Kidney (tissue), 14 donors: ENCODE results near the gene AATK. TPM values are rescaled to one million over a fixed set of nuclear protein-coding genes. Genes with fewer than 3 reads are reported as not detected.
A peak's percentile ranks its signal among the peaks of the same experiment; 100 is the strongest.

ENCODE experiments used
- DNase-seq, 5 donors: peaks; one replicate each; pipeline ENCODE4 v3.0.0-alpha.2; 2013 to 2020
- FAIRE-seq: peaks from 2 replicates; lab custom pipeline; 2012; peaks lifted over from hg19 to GRCh38; lab: Jason Lieb, UNC
- H3K27ac ChIP-seq, 2 donors: one replicate each; pipeline ENCODE4 v1.7.0; 2013; ENCODE audit warnings: low read depth in 2 of 2, low read length in 2 of 2, inconsistent platforms in 1 of 2
- H3K27me3 ChIP-seq: one replicate; pipeline ENCODE4 v1.7.1; 2013; ENCODE audit warnings: low read length, inconsistent platforms; ENCODE audit not compliant: control insufficient read depth, insufficient read depth
- H3K36me3 ChIP-seq, 3 donors: one replicate each; pipeline versions ENCODE4 v1.7.0 to v1.7.1; 2013; ENCODE audit warnings: low read length in 3 of 3, control low read depth in 1 of 3, inconsistent platforms in 1 of 3; ENCODE audit not compliant: insufficient read depth in 3 of 3, control insufficient read depth in 2 of 3
- H3K4me1 ChIP-seq, 3 donors: one replicate each; pipeline versions ENCODE4 v1.7.0 to v1.7.1; 2013; ENCODE audit warnings: low read length in 3 of 3, inconsistent platforms in 1 of 3, low read depth in 1 of 3; ENCODE audit not compliant: control insufficient read depth in 2 of 3, insufficient read depth in 2 of 3
- H3K4me3 ChIP-seq, 3 donors: one replicate each; pipeline versions ENCODE4 v1.7.0 to v1.8.1; 2013; ENCODE audit warnings: low read length in 3 of 3, control low read depth in 1 of 3, inconsistent platforms in 1 of 3
- H3K9ac ChIP-seq, 3 donors: one replicate each; pipeline versions ENCODE4 v1.7.0 to v1.7.1; 2013; ENCODE audit warnings: low read length in 3 of 3, control low read depth in 1 of 3, inconsistent platforms in 1 of 3
- H3K9me3 ChIP-seq, 3 donors: one replicate each; pipeline versions ENCODE4 v1.7.0 to v1.7.1; 2013; ENCODE audit warnings: low read length in 3 of 3, control low read depth in 1 of 3, inconsistent platforms in 1 of 3; ENCODE audit not compliant: control insufficient read depth in 2 of 3, insufficient read depth in 1 of 3
- CTCF ChIP-seq: IDR thresholded peaks from 3 replicates; pipeline ENCODE4 v1.5.1; 2012; ENCODE audit warnings: mild to moderate bottlenecking, moderate library complexity, borderline replicate concordance; ENCODE audit not compliant: insufficient read depth; ENCODE audit errors: extremely low read depth
- intact Hi-C: fragments of 100-400 bp; cut with DNase I; formaldehyde crosslinking; loops from one replicate; pipeline ENCODE4 v1.11.1; 2022
- polyA plus RNA-seq: library from polyadenylated mRNA; stranded (reverse); fragments of 350-450 nt; fragmentation: Illumina TruSeq; extraction: RNeasy Lipid Tissue Mini Kit (QIAGEN cat#74804); gene quantifications from one replicate; pipeline ENCODE4 v1.2.3, GENCODE V29; 2014; ENCODE audit warnings: low read depth, low replicate concordance; ENCODE audit not compliant: insufficient read depth
- total RNA-seq: library from RNA; stranded (reverse); fragmentation: NEBNext Ultra II Directional; extraction: Animal tissue kit (Norgen Biotek cat#: 25700); gene quantifications from one replicate; pipeline ENCODE4 v1.2.1, GENCODE V29; 2021
- donor health status: control.
- donor health status: control.
- donor health status: control.
- donor health status: control.
- donor health status: control.
- donor health status: DM: yes; HTN: yes; CAD: no.
- donor health status: Normal renal cell carcinoma (clear cell type).

The AATK gene
- total and polyA plus RNA-seq, 2 donors from 2014 or later: 0.65 to 4.2 TPM

- intact Hi-C loops: no loop called here
- Histone ChIP-seq H3K9ac (no peak overlapping the region), H3K27ac (no peak overlapping the region), H3K4me1 (peaks cover 0 to 19% (median 3%) of the 10 kb centered on the region in 3 donors), H3K4me3 (no peak overlapping the region), H3K9me3 (no peaks in the 10 kb centered on the region), H3K27me3 (no peaks in the 10 kb centered on the region), H3K36me3 (peaks cover 0 to 7% (median 2%) of the 10 kb centered on the region in 3 donors)
- DNase-seq (no peak), FAIRE-seq (no peak)
- TF ChIP-seq CTCF: no peak
These were observed 91.8 kb downstream of the AATK start for GRCh38 chr17:81073967-81074839.

GRCh38 chr17:81071761-81072741, 94.0 kb downstream of the AATK start:
- no peaks in the 10 kb centered on the region for H3K27me3 ChIP-seq
- intact Hi-C loops: no loop called here
- DNase-seq (peak in 3 of 5 donors; percentile 51 to 94 (median 59)), FAIRE-seq (no peak)
- peaks cover 0 to 7% (median 2%) of the 10 kb centered on the region in 3 donors for H3K36me3 ChIP-seq
- peaks cover 0 to 19% (median 3%) of the 10 kb centered on the region in 3 donors for H3K4me1 ChIP-seq
- H3K9ac ChIP-seq: peak overlapping the region in 1 of 3 donors; percentile 34
- H3K9me3 ChIP-seq: no peaks in the 10 kb centered on the region
- no peak for TF ChIP-seq CTCF
- peak overlapping the region; percentile 60 to 67 for H3K27ac ChIP-seq
- no peak overlapping the region for H3K4me3 ChIP-seq

DNA sequence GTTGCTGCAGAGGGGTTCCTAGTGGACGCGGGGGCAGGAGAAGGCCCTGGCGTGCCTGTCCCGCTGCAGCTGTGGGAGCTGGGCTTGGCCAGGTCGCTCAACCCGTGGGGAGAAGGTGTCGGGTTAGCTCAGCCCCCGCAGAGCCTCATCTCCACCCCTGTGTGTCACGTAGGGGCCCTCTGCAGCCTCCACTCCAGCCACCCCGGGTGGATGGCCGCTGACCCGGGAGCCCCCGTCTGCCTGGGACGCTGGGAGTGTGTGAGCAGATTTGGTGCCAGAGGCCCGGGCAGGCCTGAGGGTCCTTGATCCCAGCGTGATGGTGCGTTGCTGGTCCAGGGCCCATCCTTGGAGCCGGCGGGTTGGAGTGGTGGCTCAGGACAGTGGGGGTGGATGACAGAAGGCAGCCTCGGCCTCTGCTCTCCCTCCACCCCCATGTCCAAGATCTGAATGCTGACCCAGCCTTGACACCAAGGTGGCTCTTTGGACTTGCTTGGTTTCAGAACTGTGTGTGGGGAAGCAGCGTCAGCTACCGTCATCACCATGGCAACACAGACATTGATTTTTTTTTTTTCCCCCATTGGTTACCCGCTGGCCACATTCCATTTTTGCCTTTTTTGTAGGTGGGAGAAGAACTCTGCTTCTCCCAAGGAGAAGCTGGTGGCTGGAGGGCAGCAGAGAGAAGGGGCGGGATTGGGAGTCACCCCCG, 95.3 kb downstream of the AATK start:
- DNase-seq (no peak), FAIRE-seq (no peak)
- Histone ChIP-seq H3K9ac (no peak overlapping the region), H3K4me1 (peaks cover 0 to 22% (median 3%) of the 10 kb centered on the region in 3 donors), H3K27me3 (no peaks in the 10 kb centered on the region), H3K4me3 (no peak overlapping the region), H3K27ac (no peak overlapping the region), H3K9me3 (no peaks in the 10 kb centered on the region), H3K36me3 (peaks cover 0 to 3% (median 2%) of the 10 kb centered on the region in 3 donors)
- no peak for TF ChIP-seq CTCF
- intact Hi-C loops: no loop called here
